ENCODE data around the gene NCAM1.
"Not testable (repeated sequence)": the region's sequence is repeated elsewhere in the genome, so short reads cannot be mapped to it uniquely, and the experiment has no call there.

NCAM1 gene

GRCh38 chr11:113296447-113297205 lies 335.4 kb downstream of the NCAM1 start:
- Mint-ChIP-seq H3K4me1 (no peaks in the 10 kb centered on the region), H3K4me3 (no peak overlapping the region), H3K27ac (no peak overlapping the region), H3K27me3 (peaks cover 15% of the 10 kb centered on the region), H3K36me3 (no peaks in the 10 kb centered on the region), H3K9me3 (no peaks in the 10 kb centered on the region)

DNA sequence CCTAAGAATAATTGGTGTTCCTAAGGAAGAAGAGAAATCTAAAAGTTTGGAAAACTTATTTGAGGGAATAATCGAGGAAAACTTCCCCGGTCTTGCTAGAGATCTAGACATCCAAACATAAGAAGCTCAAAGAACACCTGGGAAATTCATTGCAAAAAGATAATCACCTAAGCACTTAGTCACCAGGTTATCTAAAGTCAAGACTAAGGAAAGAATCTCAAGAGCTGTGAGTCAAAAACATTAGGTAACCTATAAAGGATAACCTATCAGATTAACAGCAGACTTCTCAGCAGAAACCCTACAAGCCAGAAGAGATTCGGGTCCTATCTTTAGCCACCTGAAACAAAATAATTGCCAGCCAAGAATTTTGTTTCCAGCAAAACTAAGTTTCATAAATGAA lies 337.3 kb downstream of the NCAM1 start:
- H3K9me3 Mint-ChIP-seq, H3K4me1 Mint-ChIP-seq, H3K4me3 Mint-ChIP-seq, H3K36me3 Mint-ChIP-seq, H3K27ac Mint-ChIP-seq: not testable (repeated sequence)
- H3K27me3 Mint-ChIP-seq = peaks cover 16% of the 10 kb centered on the region

DNA sequence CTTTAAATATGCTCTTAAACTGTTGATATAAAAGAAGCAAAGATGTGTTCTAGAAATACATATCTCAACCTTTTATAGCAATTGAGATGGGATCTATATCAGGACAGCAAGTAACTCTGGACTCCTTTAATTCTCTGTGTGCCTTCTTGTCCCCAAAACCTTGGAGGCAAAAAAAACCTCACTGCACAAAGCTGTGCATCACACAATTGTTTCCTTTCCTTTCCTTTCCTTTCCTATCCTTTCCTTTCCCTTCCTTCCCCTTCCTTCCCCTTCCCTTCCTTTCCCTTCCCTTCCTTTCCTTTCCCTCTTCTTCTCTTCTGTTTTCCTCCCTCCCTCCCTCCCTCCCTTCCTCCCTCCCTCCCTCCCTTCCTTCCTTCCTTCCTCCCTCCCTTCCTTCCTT lies 343.7 kb downstream of the NCAM1 start:
- Mint-ChIP-seq H3K9me3 (no peaks in the 10 kb centered on the region), H3K27ac (no peak overlapping the region), H3K4me1 (peaks cover 4% of the 10 kb centered on the region), H3K36me3 (no peaks in the 10 kb centered on the region), H3K4me3 (no peak overlapping the region), H3K27me3 (peaks cover 3% of the 10 kb centered on the region)

DNA sequence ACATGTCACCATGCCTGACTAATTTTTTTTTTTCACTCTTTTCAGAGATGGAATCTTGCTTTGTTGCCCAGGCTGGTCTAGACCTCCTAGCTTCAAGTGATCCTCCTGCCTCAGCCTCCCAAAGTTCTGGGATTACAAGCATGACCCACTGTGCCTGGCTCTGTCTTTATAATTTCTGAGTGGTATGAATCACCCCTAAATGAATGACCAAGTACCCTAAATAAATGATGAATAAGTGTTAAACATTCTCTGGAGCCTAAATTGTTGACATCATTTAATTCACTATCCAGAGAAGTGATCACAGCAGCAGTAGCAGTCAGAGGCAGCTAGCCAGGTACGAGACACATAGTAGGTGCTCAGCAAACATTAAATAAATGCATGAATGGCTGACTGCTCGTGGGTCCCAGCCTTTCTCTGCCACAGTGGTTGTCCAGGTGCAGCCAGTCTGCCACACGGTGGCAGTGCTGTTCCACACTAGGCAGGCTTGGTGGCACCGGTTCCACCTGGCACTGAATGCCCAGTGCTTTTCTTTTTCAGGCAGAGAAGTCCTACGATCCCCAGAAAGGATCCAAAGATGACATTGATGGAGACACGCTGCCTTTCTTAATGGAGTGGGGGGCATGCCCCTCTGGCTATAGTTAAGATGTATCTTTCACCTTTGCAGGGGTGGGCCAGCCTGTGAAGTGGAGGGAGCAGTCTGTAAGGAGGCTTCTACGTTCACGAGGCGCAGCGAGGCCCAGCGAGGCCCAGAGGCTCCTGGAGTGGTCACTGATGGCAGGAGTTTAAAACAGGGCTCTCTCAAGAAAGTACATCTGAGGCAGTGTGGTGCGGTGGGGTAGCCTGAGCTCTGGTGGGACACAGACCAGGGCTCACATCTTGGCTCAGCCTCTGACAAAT lies 344.5 kb downstream of the NCAM1 start:
- Mint-ChIP-seq H3K4me3 (no peak overlapping the region), H3K27me3 (peaks cover 3% of the 10 kb centered on the region), H3K9me3 (no peaks in the 10 kb centered on the region), H3K27ac (no peak overlapping the region), H3K36me3 (no peaks in the 10 kb centered on the region), H3K4me1 (peaks cover 10% of the 10 kb centered on the region)

DNA sequence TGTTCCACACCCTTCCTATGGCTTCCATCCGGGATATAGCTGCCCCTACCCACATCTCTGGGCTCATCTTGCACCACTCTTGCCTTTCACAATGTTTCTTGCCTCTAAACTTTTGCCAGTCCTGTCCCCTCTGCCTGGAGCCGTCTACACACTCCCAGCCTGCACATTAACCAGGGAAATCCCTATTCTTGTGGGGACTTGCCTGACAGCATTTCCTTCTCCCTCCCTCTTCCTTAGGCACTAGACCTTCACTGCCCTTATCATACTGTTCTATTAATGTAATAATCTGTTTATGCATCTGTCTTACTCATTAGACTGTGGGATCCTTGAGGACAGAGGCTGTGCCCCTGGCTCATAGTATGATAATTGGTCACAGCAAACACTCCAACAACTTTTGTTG lies 347.4 kb downstream of the NCAM1 start:
- H3K36me3 Mint-ChIP-seq = no peaks in the 10 kb centered on the region
- H3K9me3 Mint-ChIP-seq = no peaks in the 10 kb centered on the region
- H3K4me3 Mint-ChIP-seq = no peak overlapping the region

GRCh38 chr11:113311536-113311935 lies 350.3 kb downstream of the NCAM1 start:
- no peak overlapping the region for H3K4me3 Mint-ChIP-seq
- peaks cover 39% of the 10 kb centered on the region for H3K4me1 Mint-ChIP-seq
- no peaks in the 10 kb centered on the region for H3K27me3 Mint-ChIP-seq
- no peaks in the 10 kb centered on the region for H3K9me3 Mint-ChIP-seq
- no peak overlapping the region for H3K27ac Mint-ChIP-seq
- no peaks in the 10 kb centered on the region for H3K36me3 Mint-ChIP-seq

More for the DNA sequence above, 347.4 kb downstream of the NCAM1 start:
- no peaks in the 10 kb centered on the region for H3K27me3 Mint-ChIP-seq
- H3K27ac Mint-ChIP-seq = no peak overlapping the region
- peaks cover 20% of the 10 kb centered on the region for H3K4me1 Mint-ChIP-seq

- Mint-ChIP-seq H3K4me1 (peaks cover 48% of the 10 kb centered on the region), H3K27ac (peak overlapping the region; percentile 89), H3K36me3 (peaks cover 13% of the 10 kb centered on the region), H3K9me3 (no peaks in the 10 kb centered on the region), H3K27me3 (no peaks in the 10 kb centered on the region), H3K4me3 (peak overlapping the region; percentile 87)
Observed at GRCh38 chr11:113313601-113314000, 352.4 kb downstream of the NCAM1 start.

- H3K4me3 Mint-ChIP-seq = peak overlapping the region; percentile 87
- H3K4me1 Mint-ChIP-seq = peaks cover 48% of the 10 kb centered on the region
- H3K36me3 Mint-ChIP-seq = peaks cover 15% of the 10 kb centered on the region
Observed at GRCh38 chr11:113314065-113314388, 352.8 kb downstream of the NCAM1 start.

DNA sequence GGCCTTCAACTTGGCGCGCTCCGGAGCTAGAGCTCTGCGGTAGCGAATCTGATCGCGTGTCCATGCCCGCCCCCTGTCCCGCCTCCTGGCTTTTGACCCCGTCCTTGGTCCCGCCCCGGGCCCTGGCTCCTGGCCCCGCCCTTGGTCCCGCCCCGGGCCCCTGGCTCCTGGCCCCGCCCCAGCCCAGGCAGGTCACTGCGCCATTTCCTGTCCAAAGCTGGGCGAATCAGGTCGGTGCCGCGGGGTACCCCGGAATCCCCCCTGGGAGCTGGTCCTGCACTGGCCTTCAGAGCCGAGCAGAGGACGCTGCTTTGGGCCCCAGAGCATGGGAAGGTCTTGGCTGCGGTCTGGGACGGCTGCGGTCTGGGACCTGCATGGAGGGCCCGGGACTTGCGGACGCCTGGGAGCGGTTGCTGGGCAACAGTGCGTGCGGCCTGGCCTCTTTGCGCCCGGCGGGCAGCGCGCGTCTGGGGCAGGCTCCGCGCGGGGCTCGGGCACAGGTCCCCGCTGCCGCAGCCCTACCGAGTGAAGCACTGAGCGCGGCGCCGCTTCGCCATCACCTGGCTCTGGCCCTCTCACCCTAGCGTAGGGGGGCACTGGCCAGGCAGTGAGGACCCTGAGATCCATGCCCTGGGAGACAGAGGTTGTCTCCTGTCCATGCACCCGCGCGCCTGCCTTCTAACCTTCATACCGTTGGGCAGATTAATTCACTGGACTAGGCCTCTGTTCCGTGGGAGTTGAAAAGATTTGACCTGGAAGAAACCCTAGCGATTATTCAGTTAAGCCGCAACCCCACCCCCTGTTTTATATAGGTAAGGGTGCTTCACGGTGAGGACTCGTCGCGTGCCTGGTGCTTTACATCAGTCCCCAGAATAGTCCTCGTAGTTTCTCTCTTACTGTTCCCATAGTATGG lies 353.4 kb downstream of the NCAM1 start, which contains the start of gene TTC12:
Gene TTC12 (plus strand): TSS at position 195 of the 913 bp plus-strand sequence. CDS start 1,675 bp downstream, outside the sequence.
- Mint-ChIP-seq H3K4me1 (peaks cover 53% of the 10 kb centered on the region), H3K9me3 (no peaks in the 10 kb centered on the region), H3K27ac (peak within 1 kb of the TSS; percentile 89), H3K27me3 (no peaks in the 10 kb centered on the region), H3K36me3 (peaks cover 21% of the 10 kb centered on the region), H3K4me3 (peak within 1 kb of the TSS; percentile 87)

More at GRCh38 chr11:113314065-113314388, 352.8 kb downstream of the NCAM1 start:
- H3K27me3 Mint-ChIP-seq = no peaks in the 10 kb centered on the region
- peak overlapping the region; percentile 89 for H3K27ac Mint-ChIP-seq
- no peaks in the 10 kb centered on the region for H3K9me3 Mint-ChIP-seq

- Mint-ChIP-seq H3K27ac (peak overlapping the region; percentile 85), H3K9me3 (no peaks in the 10 kb centered on the region), H3K27me3 (no peaks in the 10 kb centered on the region), H3K36me3 (peaks cover 21% of the 10 kb centered on the region), H3K4me3 (peak overlapping the region; percentile 87), H3K4me1 (peaks cover 52% of the 10 kb centered on the region)
Observed at GRCh38 chr11:113315811-113316210, 354.6 kb downstream of the NCAM1 start.

DNA sequence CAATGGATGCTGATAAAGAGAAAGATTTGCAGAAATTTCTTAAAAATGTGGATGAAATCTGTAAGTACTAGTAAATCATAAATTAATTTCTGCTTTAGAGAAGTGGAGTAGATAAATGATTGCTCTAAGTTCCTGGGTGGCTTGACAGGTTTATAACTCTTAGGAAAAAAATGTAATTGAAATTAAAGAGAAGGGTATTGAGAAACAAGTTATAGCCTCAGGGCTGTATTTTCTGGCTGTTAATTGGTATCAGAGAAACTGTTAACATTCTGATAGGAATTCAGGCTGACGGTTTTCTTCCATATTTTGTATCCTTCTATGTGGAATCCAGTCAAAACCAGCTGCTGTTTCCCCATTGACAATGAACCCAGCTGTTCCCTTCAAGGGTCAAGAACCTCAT lies 355.0 kb downstream of the NCAM1 start:
- Mint-ChIP-seq H3K27ac (peak overlapping the region; percentile 38), H3K4me3 (no peak overlapping the region), H3K36me3 (peaks cover 21% of the 10 kb centered on the region), H3K9me3 (no peaks in the 10 kb centered on the region), H3K27me3 (no peaks in the 10 kb centered on the region), H3K4me1 (peaks cover 52% of the 10 kb centered on the region)

GRCh38 chr11:113317339-113317738 lies 356.1 kb downstream of the NCAM1 start:
- Mint-ChIP-seq H3K4me3 (no peak overlapping the region), H3K27ac (no peak overlapping the region), H3K9me3 (no peaks in the 10 kb centered on the region), H3K27me3 (no peaks in the 10 kb centered on the region), H3K4me1 (peaks cover 56% of the 10 kb centered on the region), H3K36me3 (peaks cover 21% of the 10 kb centered on the region)

GRCh38 chr11:113319085-113319484 lies 357.9 kb downstream of the NCAM1 start:
- no peak overlapping the region for H3K27ac Mint-ChIP-seq
- H3K27me3 Mint-ChIP-seq = no peaks in the 10 kb centered on the region
- H3K4me1 Mint-ChIP-seq = peaks cover 57% of the 10 kb centered on the region
- H3K36me3 Mint-ChIP-seq = peaks cover 23% of the 10 kb centered on the region
- H3K9me3 Mint-ChIP-seq = no peaks in the 10 kb centered on the region
- H3K4me3 Mint-ChIP-seq = no peak overlapping the region

DNA sequence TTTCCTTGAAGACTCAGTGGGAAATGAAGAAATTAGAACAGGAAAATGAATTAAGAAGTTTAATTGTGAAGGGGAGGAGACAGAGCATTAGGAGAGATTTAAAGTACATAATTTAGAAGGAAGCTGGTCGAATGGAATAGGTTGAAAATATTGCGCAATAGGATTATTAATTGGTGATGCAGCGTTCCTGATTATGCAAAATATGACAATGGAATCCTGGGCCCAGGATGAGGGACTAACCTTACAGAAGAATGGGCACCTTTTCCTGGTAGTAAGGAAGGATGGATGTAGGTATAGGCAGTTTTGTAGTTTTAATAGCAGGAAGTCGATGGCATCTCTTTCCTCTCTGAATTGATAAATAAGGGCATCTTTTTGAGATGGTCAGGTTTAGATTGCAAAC lies 360.9 kb downstream of the NCAM1 start:
- Mint-ChIP-seq H3K4me1 (peaks cover 36% of the 10 kb centered on the region), H3K27me3 (no peaks in the 10 kb centered on the region), H3K9me3 (no peaks in the 10 kb centered on the region), H3K27ac (no peak overlapping the region), H3K4me3 (no peak overlapping the region), H3K36me3 (peaks cover 25% of the 10 kb centered on the region)

- Mint-ChIP-seq H3K27me3 (no peaks in the 10 kb centered on the region), H3K27ac (no peak overlapping the region), H3K9me3 (no peaks in the 10 kb centered on the region), H3K36me3 (peaks cover 16% of the 10 kb centered on the region), H3K4me1 (peaks cover 28% of the 10 kb centered on the region), H3K4me3 (no peak overlapping the region)
Observed at GRCh38 chr11:113324250-113324649, 363.0 kb downstream of the NCAM1 start.

All from activated naive CD4-positive, alpha-beta T cell treated with anti-CD3 and anti-CD28 coated beads, Interleukin-2, amount 50 U/mL, for 24 hours (primary cell).